Activated CD4-positive, alpha-beta T cell treated with anti-CD3 and anti-CD28 coated beads, Interleukin-2, amount 10 ng/mL, durations not matched to agents 24 days and 14 days (primary cell): ENCODE results near the gene PARD3B. TPM values are rescaled to one million over a fixed set of nuclear protein-coding genes. Genes with fewer than 3 reads are reported as not detected.
"Not testable (repeated sequence)": the region's sequence is repeated elsewhere in the genome, so short reads cannot be mapped to it uniquely, and the experiment has no call there.

Experiments used
- DNase-seq: peaks from one replicate; pipeline ENCODE4 v3.0.0; 2022
- H3K27ac Mint-ChIP-seq: one replicate; pipeline ENCODE4 v1.8.0; 2022; ENCODE audit warnings: mild to moderate bottlenecking, mixed read lengths
- H3K27me3 Mint-ChIP-seq: one replicate; pipeline ENCODE4 v1.8.0; 2022; ENCODE audit warnings: mixed read lengths
- H3K36me3 Mint-ChIP-seq: one replicate; pipeline ENCODE4 v1.8.0; 2022; ENCODE audit warnings: low read depth, mild to moderate bottlenecking, mixed read lengths
- H3K4me1 Mint-ChIP-seq: one replicate; pipeline ENCODE4 v1.8.0; 2021; ENCODE audit warnings: mixed read lengths
- H3K4me3 Mint-ChIP-seq: one replicate; pipeline ENCODE4 v1.8.0; 2022; ENCODE audit warnings: mild to moderate bottlenecking, moderate library complexity, mixed read lengths
- H3K9me3 Mint-ChIP-seq: one replicate; pipeline ENCODE4 v1.8.0; 2021; ENCODE audit warnings: mixed read lengths
- intact Hi-C: fragments of 100-400 bp; cut with micrococcal nuclease; formaldehyde crosslinking; loops from one replicate; pipeline ENCODE4 v1.15.1; 2023
- total RNA-seq: library from RNA; stranded (reverse); gene quantifications from 2 replicates; pipeline ENCODE4 v1.2.3, GENCODE V29; 2022

The PARD3B gene
- total RNA-seq, 1 donor from 2014 or later, result 0.12 TPM

GRCh38 chr2:205190528-205190927, 645.3 kb downstream of the PARD3B start:
- H3K27me3 Mint-ChIP-seq, result no peaks in the 10 kb centered on the region
- DNase-seq, result no peak
- H3K36me3 Mint-ChIP-seq, result no peaks in the 10 kb centered on the region
- intact Hi-C loops, result loop anchor here (10.0 kb wide), 1 partner anchor 316 kb away; no protein-coding TSS in a partner anchor
- H3K4me3 Mint-ChIP-seq, result no peak overlapping the region
- no peaks in the 10 kb centered on the region for H3K9me3 Mint-ChIP-seq
- H3K4me1 Mint-ChIP-seq, result no peaks in the 10 kb centered on the region
- no peak overlapping the region for H3K27ac Mint-ChIP-seq

GRCh38 chr2:205193125-205193835, 648.0 kb downstream of the PARD3B start:
- H3K36me3 Mint-ChIP-seq, result no peaks in the 10 kb centered on the region
- no peaks in the 10 kb centered on the region for H3K4me1 Mint-ChIP-seq
- H3K27me3 Mint-ChIP-seq, result no peaks in the 10 kb centered on the region
- no peaks in the 10 kb centered on the region for H3K9me3 Mint-ChIP-seq
- DNase-seq, result no peak
- intact Hi-C loops, result loop anchor here (10.0 kb wide), 1 partner anchor 318 kb away; no protein-coding TSS in a partner anchor
- H3K4me3 Mint-ChIP-seq, result no peak overlapping the region
- H3K27ac Mint-ChIP-seq, result no peak overlapping the region

GRCh38 chr2:205193836-205194228, 648.6 kb downstream of the PARD3B start:
- Mint-ChIP-seq H3K4me1 (no peaks in the 10 kb centered on the region), H3K9me3 (no peaks in the 10 kb centered on the region), H3K27ac (no peak overlapping the region), H3K36me3 (no peaks in the 10 kb centered on the region), H3K4me3 (no peak overlapping the region), H3K27me3 (no peaks in the 10 kb centered on the region)
- intact Hi-C loops, result loop anchor here (10.0 kb wide), 1 partner anchor 319 kb away; no protein-coding TSS in a partner anchor
- DNase-seq, result no peak

- H3K27me3 Mint-ChIP-seq, result no peaks in the 10 kb centered on the region
- DNase-seq, result no peak
- H3K4me3 Mint-ChIP-seq, result no peak overlapping the region
- H3K9me3 Mint-ChIP-seq, result no peaks in the 10 kb centered on the region
- no peak overlapping the region for H3K27ac Mint-ChIP-seq
- H3K36me3 Mint-ChIP-seq, result no peaks in the 10 kb centered on the region
- no peaks in the 10 kb centered on the region for H3K4me1 Mint-ChIP-seq
- intact Hi-C loops, result loop anchor here (10.0 kb wide), 1 partner anchor 323 kb away; no protein-coding TSS in a partner anchor
Observed at GRCh38 chr2:205197468-205198139, 652.3 kb downstream of the PARD3B start.

GRCh38 chr2:205198140-205198525, 652.9 kb downstream of the PARD3B start:
- H3K9me3 Mint-ChIP-seq, result no peaks in the 10 kb centered on the region
- H3K27ac Mint-ChIP-seq, result no peak overlapping the region
- no peaks in the 10 kb centered on the region for H3K36me3 Mint-ChIP-seq
- intact Hi-C loops, result loop anchor here (10.0 kb wide), 1 partner anchor 323 kb away; no protein-coding TSS in a partner anchor
- H3K4me1 Mint-ChIP-seq, result no peaks in the 10 kb centered on the region
- H3K4me3 Mint-ChIP-seq, result no peak overlapping the region
- no peaks in the 10 kb centered on the region for H3K27me3 Mint-ChIP-seq
- DNase-seq, result no peak

- Mint-ChIP-seq H3K36me3 (no peaks in the 10 kb centered on the region), H3K27me3 (no peaks in the 10 kb centered on the region), H3K27ac (no peak overlapping the region), H3K4me3 (no peak overlapping the region), H3K4me1 (no peaks in the 10 kb centered on the region), H3K9me3 (peaks cover 5% of the 10 kb centered on the region)
- intact Hi-C loops, result loop anchor here (10.0 kb wide), 1 partner anchor 325 kb away; no protein-coding TSS in a partner anchor
- no peak for DNase-seq
Observed at GRCh38 chr2:205199165-205199850, 654.0 kb downstream of the PARD3B start.

GRCh38 chr2:205210494-205210893, 665.2 kb downstream of the PARD3B start:
- no peaks in the 10 kb centered on the region for H3K4me1 Mint-ChIP-seq
- DNase-seq, result no peak
- no peak overlapping the region for H3K4me3 Mint-ChIP-seq
- peaks cover under 1% of the 10 kb centered on the region for H3K9me3 Mint-ChIP-seq
- peaks cover 19% of the 10 kb centered on the region for H3K27me3 Mint-ChIP-seq
- H3K27ac Mint-ChIP-seq, result no peak overlapping the region
- no peaks in the 10 kb centered on the region for H3K36me3 Mint-ChIP-seq
- intact Hi-C loops, result no loop called here

- Mint-ChIP-seq H3K36me3 (no peaks in the 10 kb centered on the region), H3K4me3 (no peak overlapping the region), H3K9me3 (no peaks in the 10 kb centered on the region), H3K27me3 (peaks cover 19% of the 10 kb centered on the region), H3K27ac (no peak overlapping the region), H3K4me1 (no peaks in the 10 kb centered on the region)
- DNase-seq, result no peak
- intact Hi-C loops, result no loop called here
Observed at GRCh38 chr2:205212357-205212756, 667.1 kb downstream of the PARD3B start.

GRCh38 chr2:205216092-205216491, 670.8 kb downstream of the PARD3B start:
- Mint-ChIP-seq H3K4me3 (no peak overlapping the region), H3K36me3 (no peaks in the 10 kb centered on the region), H3K9me3 (no peaks in the 10 kb centered on the region), H3K4me1 (no peaks in the 10 kb centered on the region), H3K27ac (no peak overlapping the region), H3K27me3 (peaks cover 28% of the 10 kb centered on the region)
- no peak for DNase-seq
- intact Hi-C loops, result no loop called here

- H3K36me3 Mint-ChIP-seq, result no peaks in the 10 kb centered on the region
- no peak overlapping the region for H3K4me3 Mint-ChIP-seq
- DNase-seq, result no peak
- intact Hi-C loops, result no loop called here
- H3K27me3 Mint-ChIP-seq, result peaks cover 25% of the 10 kb centered on the region
- H3K27ac Mint-ChIP-seq, result no peak overlapping the region
- H3K9me3 Mint-ChIP-seq, result no peaks in the 10 kb centered on the region
- no peaks in the 10 kb centered on the region for H3K4me1 Mint-ChIP-seq
Observed at GRCh38 chr2:205216580-205216979, 671.3 kb downstream of the PARD3B start.

GRCh38 chr2:205217004-205217403, 671.7 kb downstream of the PARD3B start:
- intact Hi-C loops, result no loop called here
- H3K27ac Mint-ChIP-seq, result no peak overlapping the region
- peaks cover 25% of the 10 kb centered on the region for H3K27me3 Mint-ChIP-seq
- no peaks in the 10 kb centered on the region for H3K4me1 Mint-ChIP-seq
- no peak for DNase-seq
- no peaks in the 10 kb centered on the region for H3K9me3 Mint-ChIP-seq
- no peaks in the 10 kb centered on the region for H3K36me3 Mint-ChIP-seq
- H3K4me3 Mint-ChIP-seq, result no peak overlapping the region

- Mint-ChIP-seq H3K36me3 (no peaks in the 10 kb centered on the region), H3K27me3 (peaks cover 23% of the 10 kb centered on the region), H3K9me3 (no peaks in the 10 kb centered on the region), H3K27ac (no peak overlapping the region), H3K4me3 (no peak overlapping the region), H3K4me1 (no peaks in the 10 kb centered on the region)
- no peak for DNase-seq
- intact Hi-C loops, result no loop called here
Observed at GRCh38 chr2:205218056-205218455, 672.8 kb downstream of the PARD3B start.

- H3K4me1 Mint-ChIP-seq, intact Hi-C loops, H3K9me3 Mint-ChIP-seq, DNase-seq, H3K36me3 Mint-ChIP-seq, H3K27ac Mint-ChIP-seq, H3K4me3 Mint-ChIP-seq: not testable (repeated sequence)
- H3K27me3 Mint-ChIP-seq, result peaks cover 19% of the 10 kb centered on the region
Observed at GRCh38 chr2:205218816-205219215, 673.5 kb downstream of the PARD3B start.

GRCh38 chr2:205220559-205220958, 675.3 kb downstream of the PARD3B start:
- H3K4me3 Mint-ChIP-seq, result no peak overlapping the region
- H3K4me1 Mint-ChIP-seq, result no peaks in the 10 kb centered on the region
- no peak for DNase-seq

More at GRCh38 chr2:205220559-205220958, 675.3 kb downstream of the PARD3B start:
- intact Hi-C loops, result no loop called here
- Mint-ChIP-seq H3K27ac (no peak overlapping the region), H3K9me3 (no peaks in the 10 kb centered on the region), H3K36me3 (no peaks in the 10 kb centered on the region), H3K27me3 (peaks cover 19% of the 10 kb centered on the region)
